Measurements from ENCODE around the gene MAN1A1. TPM values are rescaled to one million over a fixed set of nuclear protein-coding genes. Genes with fewer than 3 reads are reported as not detected.
"Not testable (repeated sequence)": the region's sequence is repeated elsewhere in the genome, so short reads cannot be mapped to it uniquely, and the experiment has no call there.

MAN1A1 gene
- total RNA-seq, 1 donor, result 33.4 TPM

DNA sequence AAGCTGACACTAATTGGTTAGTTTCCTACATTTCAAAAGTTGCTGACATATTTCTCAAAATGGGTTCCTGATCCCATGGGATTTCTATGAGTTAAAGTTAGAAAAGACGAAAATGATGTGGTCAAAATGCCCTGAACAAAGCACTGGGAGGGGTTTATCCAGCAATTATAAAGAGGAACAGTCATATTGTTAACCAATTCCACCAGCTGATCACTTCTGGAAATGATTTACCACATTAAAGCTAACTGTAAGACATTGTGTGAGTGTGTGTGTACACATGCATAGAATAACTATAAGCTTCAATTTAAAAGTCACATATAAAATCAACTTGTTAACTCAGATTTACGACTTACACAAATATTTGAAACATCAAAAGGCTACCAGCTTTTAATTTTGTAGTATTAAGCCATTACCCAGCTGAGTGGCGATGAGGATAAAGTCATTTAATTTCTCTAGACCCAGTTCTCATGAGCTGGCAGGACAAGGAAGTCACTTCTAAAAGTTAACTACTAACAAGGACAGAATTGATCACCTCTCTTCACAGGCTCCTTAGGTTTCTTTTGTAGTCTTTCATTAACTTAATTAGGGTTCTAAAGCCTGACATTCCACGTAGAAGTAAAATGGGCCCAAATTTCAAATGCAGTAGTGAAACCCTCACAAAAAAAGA, 40.4 kb downstream of the MAN1A1 start:
- H3K4me1 ChIP-seq (ENCODE audit: insufficient read depth, low read length), result peaks cover 47% of the 10 kb centered on the region
- no peak overlapping the region for H3K4me3 ChIP-seq (ENCODE audit: low read length)
- no peaks in the 10 kb centered on the region for H3K27me3 ChIP-seq (ENCODE audit: insufficient read depth, low read length)
- H3K9me3 ChIP-seq (ENCODE audit: low read depth, low read length), result no peaks in the 10 kb centered on the region

GRCh38 chr6:119308048-119308570, 41.5 kb downstream of the MAN1A1 start:
- peaks cover 37% of the 10 kb centered on the region for H3K4me1 ChIP-seq (ENCODE audit: insufficient read depth, low read length)
- H3K27me3 ChIP-seq (ENCODE audit: insufficient read depth, low read length), result no peaks in the 10 kb centered on the region
- no peaks in the 10 kb centered on the region for H3K9me3 ChIP-seq (ENCODE audit: low read depth, low read length)

DNA sequence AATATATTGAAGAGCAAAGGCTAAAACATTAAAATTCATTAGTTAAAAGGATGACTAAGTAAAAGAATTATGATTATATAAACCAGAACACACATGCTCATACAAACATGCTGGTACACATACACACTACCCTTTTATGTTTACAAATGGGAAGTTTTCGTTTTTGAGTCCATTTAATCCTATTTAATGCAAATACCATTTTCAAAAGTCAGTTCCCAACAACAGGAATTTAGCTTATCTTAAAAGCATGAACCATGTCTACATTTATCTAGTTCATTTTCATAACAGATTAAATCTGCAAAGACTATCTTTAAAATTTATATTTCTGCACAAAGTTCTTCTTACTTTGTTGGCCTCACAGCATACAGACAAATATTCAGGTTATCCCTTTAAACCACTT, 42.5 kb downstream of the MAN1A1 start:
- no peak overlapping the region for H3K4me3 ChIP-seq (ENCODE audit: low read length)
- peaks cover 27% of the 10 kb centered on the region for H3K4me1 ChIP-seq (ENCODE audit: insufficient read depth, low read length)
- H3K9me3 ChIP-seq (ENCODE audit: low read depth, low read length), result no peaks in the 10 kb centered on the region
- no peaks in the 10 kb centered on the region for H3K27me3 ChIP-seq (ENCODE audit: insufficient read depth, low read length)

More at GRCh38 chr6:119308048-119308570, 41.5 kb downstream of the MAN1A1 start:
- no peak overlapping the region for H3K4me3 ChIP-seq (ENCODE audit: low read length)

DNA sequence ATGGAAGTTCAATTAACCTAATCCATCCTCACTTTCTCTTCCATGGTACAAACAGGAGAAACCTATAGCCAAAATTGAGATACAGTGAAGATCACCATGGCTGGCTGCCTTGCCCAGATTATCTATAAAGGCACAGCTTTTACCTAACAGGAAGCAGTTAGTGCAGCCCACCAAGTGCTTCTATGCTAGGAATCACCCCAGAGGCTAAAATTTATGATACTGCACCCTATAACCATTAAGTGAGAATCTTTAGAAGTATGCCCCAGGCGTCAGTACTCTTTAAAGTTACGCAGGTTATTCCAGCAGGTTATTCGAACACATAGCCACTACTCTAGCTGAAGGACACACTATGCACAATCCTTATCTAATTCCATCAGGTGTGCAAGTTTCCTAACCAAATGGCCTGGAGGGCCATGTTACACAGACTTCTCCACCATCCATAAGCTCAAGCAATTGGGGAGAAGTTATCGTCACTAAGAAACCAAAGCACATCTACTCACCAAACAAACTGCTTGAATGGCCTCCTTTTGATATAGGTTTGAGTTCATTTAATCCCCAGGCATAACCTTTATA, 43.1 kb downstream of the MAN1A1 start:
- no peaks in the 10 kb centered on the region for H3K27me3 ChIP-seq (ENCODE audit: insufficient read depth, low read length)

DNA sequence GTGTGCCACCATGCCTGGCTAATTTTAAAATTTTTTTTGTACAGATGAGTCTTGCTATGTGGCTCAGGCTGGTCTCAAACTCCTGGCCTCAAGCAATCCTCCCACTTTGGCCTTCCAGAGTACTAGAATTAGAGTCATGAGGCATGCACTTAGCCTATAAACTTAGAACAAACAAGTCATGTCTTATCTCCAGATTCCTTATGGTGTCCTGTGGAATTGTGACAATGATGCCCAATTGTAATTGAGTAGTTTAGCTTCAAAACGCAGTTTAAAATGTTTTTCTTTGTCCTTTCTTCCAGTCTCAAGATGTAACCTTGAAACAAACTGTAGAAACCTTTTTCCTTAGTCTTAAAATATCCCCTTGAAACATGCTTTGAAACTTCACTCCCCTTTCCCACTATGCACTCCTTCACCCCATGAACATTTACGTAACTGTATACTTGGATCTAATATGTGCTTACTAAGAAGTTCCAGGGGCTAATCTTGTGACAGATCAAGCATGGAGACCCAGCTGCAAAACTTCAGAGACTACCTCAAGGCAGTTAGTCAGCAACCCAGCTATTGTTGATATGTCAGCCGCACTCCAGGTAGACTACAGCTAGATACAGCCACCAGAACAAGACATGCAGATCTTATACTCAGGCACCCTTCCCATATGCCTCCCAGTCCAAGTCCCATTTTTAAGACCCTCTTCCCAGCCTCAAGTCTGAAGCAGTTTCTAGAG, 46.2 kb downstream of the MAN1A1 start:
- no peaks in the 10 kb centered on the region for H3K9me3 ChIP-seq (ENCODE audit: low read depth, low read length)
- H3K27me3 ChIP-seq (ENCODE audit: insufficient read depth, low read length), result no peaks in the 10 kb centered on the region
- H3K4me3 ChIP-seq (ENCODE audit: low read length), result no peak overlapping the region
- H3K4me1 ChIP-seq (ENCODE audit: insufficient read depth, low read length), result peaks cover 5% of the 10 kb centered on the region

More for the DNA sequence above, 43.1 kb downstream of the MAN1A1 start:
- Histone ChIP-seq H3K9me3 (ENCODE audit: low read depth, low read length) (no peaks in the 10 kb centered on the region), H3K4me3 (ENCODE audit: low read length) (no peak overlapping the region), H3K4me1 (ENCODE audit: insufficient read depth, low read length) (peaks cover 21% of the 10 kb centered on the region)

DNA sequence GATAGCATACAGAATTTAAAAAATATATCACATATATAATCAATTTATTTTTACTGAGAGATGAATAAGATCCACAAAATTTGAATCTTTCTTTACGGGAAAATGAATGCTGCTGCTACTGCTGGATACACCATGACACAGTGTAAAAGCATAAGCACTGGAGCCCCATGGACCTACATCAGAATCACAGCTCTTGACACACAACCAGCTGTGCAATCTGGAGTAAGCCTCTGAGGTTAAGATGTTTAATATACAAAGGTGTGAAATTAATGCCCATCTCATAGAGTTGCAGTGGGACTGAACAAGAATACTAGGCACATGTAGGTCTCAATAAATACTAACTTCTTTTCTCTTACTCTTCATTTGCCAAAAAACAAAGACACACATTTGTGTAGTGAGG, 48.1 kb downstream of the MAN1A1 start:
- H3K4me3 ChIP-seq (ENCODE audit: low read length), result no peak overlapping the region
- H3K4me1 ChIP-seq (ENCODE audit: insufficient read depth, low read length), result no peaks in the 10 kb centered on the region
- no peaks in the 10 kb centered on the region for H3K9me3 ChIP-seq (ENCODE audit: low read depth, low read length)
- H3K27me3 ChIP-seq (ENCODE audit: insufficient read depth, low read length), result no peaks in the 10 kb centered on the region

GRCh38 chr6:119299694-119300093, 49.9 kb downstream of the MAN1A1 start:
- Histone ChIP-seq H3K4me3 (ENCODE audit: low read length) (no peak overlapping the region), H3K9me3 (ENCODE audit: low read depth, low read length) (no peaks in the 10 kb centered on the region), H3K27me3 (ENCODE audit: insufficient read depth, low read length) (no peaks in the 10 kb centered on the region), H3K4me1 (ENCODE audit: insufficient read depth, low read length) (no peaks in the 10 kb centered on the region)

DNA sequence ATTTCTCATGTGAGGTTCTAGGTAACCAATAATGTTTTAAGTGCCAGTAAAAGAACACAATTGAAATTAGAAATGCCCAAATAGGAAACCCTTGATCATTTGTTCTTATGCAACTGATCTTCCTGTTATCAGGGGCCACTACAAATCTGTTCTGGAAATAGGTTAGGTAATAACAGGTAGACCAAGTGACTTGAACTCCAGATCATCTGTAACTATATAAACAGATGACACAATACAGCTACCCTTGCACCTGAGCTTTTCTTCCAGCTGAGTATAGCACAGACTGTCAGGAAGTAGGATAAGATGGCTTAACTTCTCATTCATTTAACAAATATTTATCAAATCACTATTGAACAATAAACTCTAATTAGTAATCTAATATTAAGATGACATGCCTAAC, 52.5 kb downstream of the MAN1A1 start:
- Histone ChIP-seq H3K9me3 (ENCODE audit: low read depth, low read length) (no peaks in the 10 kb centered on the region), H3K27me3 (ENCODE audit: insufficient read depth, low read length) (no peaks in the 10 kb centered on the region), H3K4me3 (ENCODE audit: low read length) (no peak overlapping the region), H3K4me1 (ENCODE audit: insufficient read depth, low read length) (no peaks in the 10 kb centered on the region)

GRCh38 chr6:119296036-119297035, 53.2 kb downstream of the MAN1A1 start:
- no peaks in the 10 kb centered on the region for H3K4me1 ChIP-seq (ENCODE audit: insufficient read depth, low read length)
- no peaks in the 10 kb centered on the region for H3K9me3 ChIP-seq (ENCODE audit: low read depth, low read length)
- H3K4me3 ChIP-seq (ENCODE audit: low read length), result no peak overlapping the region
- H3K27me3 ChIP-seq (ENCODE audit: insufficient read depth, low read length), result no peaks in the 10 kb centered on the region

- no peak overlapping the region for H3K4me3 ChIP-seq (ENCODE audit: low read length)
These were observed 54.6 kb downstream of the MAN1A1 start for GRCh38 chr6:119294984-119295383.

GRCh38 chr6:119291060-119291459, 58.5 kb downstream of the MAN1A1 start:
- not testable (repeated sequence) for H3K9me3 ChIP-seq (ENCODE audit: low read depth, low read length); H3K4me3 ChIP-seq (ENCODE audit: low read length); H3K27me3 ChIP-seq (ENCODE audit: insufficient read depth, low read length); H3K4me1 ChIP-seq (ENCODE audit: insufficient read depth, low read length)

More at GRCh38 chr6:119294984-119295383, 54.6 kb downstream of the MAN1A1 start:
- no peaks in the 10 kb centered on the region for H3K27me3 ChIP-seq (ENCODE audit: insufficient read depth, low read length)
- no peaks in the 10 kb centered on the region for H3K4me1 ChIP-seq (ENCODE audit: insufficient read depth, low read length)
- H3K9me3 ChIP-seq (ENCODE audit: low read depth, low read length), result no peaks in the 10 kb centered on the region

DNA sequence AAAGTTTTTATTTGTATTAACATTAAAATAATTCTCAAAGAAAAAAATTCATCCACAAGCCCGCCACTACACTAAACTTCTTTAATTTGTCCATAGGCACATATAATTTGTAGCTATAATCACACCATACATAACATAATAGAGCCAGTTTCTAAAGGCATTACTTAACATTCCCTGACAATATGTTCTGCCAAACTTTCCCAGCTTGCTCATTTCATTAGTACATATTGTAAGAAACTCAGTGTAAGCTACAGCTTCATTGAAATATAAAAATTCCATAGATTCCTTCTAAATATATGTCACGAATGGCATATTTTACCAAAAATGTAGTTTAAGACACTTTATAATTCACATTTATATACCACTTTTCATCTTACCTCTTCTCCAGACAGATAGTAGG, 59.3 kb downstream of the MAN1A1 start:
- H3K27me3 ChIP-seq (ENCODE audit: insufficient read depth, low read length), result no peaks in the 10 kb centered on the region
- no peaks in the 10 kb centered on the region for H3K9me3 ChIP-seq (ENCODE audit: low read depth, low read length)
- no peak overlapping the region for H3K4me3 ChIP-seq (ENCODE audit: low read length)
- no peaks in the 10 kb centered on the region for H3K4me1 ChIP-seq (ENCODE audit: insufficient read depth, low read length)

DNA sequence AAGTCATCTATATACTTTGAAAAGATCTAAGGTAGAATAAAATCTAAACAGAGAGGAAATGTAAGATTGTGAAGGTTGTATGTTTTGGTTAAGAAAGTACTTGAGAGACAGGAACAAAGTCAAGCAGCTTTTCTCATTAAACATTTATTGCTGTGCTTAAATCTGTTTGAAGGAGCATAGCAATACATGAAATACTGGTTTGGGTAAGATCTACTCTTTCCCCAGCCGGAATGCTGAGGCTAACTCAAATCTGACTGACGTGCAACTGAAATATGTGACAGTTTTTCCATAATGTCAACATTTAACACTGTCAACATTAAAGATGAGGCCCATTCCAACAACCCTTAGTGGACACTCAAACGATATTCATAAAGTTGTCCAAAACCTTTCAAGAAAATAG, 59.9 kb downstream of the MAN1A1 start:
- H3K4me3 ChIP-seq (ENCODE audit: low read length), result no peak overlapping the region
- H3K4me1 ChIP-seq (ENCODE audit: insufficient read depth, low read length), result no peaks in the 10 kb centered on the region
- H3K9me3 ChIP-seq (ENCODE audit: low read depth, low read length), result no peaks in the 10 kb centered on the region
- H3K27me3 ChIP-seq (ENCODE audit: insufficient read depth, low read length), result no peaks in the 10 kb centered on the region

GRCh38 chr6:119285908-119286625, 63.5 kb downstream of the MAN1A1 start:
- no peak overlapping the region for H3K4me3 ChIP-seq (ENCODE audit: low read length)
- H3K27me3 ChIP-seq (ENCODE audit: insufficient read depth, low read length), result no peaks in the 10 kb centered on the region
- H3K4me1 ChIP-seq (ENCODE audit: insufficient read depth, low read length), result no peaks in the 10 kb centered on the region
- no peaks in the 10 kb centered on the region for H3K9me3 ChIP-seq (ENCODE audit: low read depth, low read length)

Measured in mononuclear cell (primary cell).